ENCODE results near the gene MRPL50.

The MRPL50 gene

DNA sequence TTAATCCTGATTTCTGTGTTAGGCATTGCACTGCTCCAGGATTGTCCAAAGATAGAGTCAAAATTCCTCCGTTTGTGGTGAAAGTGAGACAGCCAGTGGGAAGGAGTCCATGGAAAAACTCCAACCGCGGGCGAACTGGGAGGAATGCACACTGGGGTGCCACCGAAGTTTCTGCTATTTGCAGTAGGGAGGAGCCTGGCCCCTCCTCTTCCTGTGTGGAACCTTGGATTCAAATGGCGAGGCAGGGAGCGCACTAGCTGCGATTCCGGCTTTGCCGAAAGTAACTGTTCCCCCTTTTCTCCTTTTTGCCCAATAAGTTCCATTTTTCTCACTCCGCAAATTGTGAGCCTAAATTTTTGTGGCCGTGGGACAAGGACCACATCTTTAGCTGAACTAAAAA, 22.9 kb downstream of the MRPL50 start:
- no peak for DNase-seq (ENCODE audit: low read depth)

DNA sequence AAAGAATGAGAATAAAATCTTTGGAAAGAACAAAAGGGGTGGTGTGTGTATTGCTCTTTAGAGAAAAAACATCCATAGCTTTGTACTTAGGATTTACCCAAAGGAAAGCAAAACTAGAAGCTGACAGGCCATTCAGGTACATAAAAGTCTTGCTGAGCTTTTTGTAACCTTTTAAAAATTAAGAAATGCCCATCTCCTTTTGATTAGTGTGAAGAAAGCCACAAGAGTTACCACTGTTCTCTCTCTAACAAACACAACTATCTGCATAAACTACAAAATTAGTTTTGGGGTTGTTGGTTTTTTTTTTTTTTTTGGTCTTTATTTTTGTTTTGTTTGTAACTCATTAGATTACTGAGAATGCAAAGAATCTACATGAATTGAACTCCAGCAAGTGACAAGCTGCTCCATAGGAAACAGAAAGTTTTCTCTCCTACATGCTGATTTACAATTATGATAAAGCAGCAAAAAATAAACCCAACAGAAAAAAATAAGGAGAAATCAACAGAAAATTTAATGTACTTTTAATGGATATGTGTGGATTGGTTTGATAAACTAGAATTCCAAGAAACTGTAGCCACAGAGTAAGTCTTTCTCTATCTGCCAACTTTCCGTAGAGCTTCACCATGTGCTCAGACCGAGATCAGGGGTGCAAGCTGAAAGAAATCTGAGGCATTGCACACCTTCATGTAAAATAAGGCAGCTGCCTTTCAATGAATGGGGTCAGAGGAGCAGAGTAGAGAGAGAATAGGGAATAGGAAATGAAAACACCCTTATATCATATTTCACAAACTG, 25.9 kb downstream of the MRPL50 start:
- no peak for DNase-seq (ENCODE audit: low read depth)

DNA sequence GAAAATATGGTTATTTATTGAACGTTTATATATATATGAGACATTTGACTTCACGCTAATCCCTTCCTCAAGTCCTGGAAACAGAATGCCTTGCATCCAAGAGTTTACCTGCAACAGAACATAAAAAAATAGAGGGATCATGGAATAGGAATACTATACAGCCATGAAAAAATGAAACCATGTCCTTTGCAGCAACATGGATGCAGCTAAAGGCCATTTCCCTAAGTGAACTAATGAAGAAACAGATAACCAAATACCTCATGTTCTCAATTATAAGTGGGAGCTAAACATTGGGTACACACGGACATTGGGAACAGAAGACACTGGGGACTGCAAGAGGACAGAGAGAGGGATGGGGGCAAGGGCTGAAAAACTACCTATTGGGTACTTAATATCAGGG, 26.6 kb downstream of the MRPL50 start:
- DNase-seq (ENCODE audit: low read depth): no peak

DNA sequence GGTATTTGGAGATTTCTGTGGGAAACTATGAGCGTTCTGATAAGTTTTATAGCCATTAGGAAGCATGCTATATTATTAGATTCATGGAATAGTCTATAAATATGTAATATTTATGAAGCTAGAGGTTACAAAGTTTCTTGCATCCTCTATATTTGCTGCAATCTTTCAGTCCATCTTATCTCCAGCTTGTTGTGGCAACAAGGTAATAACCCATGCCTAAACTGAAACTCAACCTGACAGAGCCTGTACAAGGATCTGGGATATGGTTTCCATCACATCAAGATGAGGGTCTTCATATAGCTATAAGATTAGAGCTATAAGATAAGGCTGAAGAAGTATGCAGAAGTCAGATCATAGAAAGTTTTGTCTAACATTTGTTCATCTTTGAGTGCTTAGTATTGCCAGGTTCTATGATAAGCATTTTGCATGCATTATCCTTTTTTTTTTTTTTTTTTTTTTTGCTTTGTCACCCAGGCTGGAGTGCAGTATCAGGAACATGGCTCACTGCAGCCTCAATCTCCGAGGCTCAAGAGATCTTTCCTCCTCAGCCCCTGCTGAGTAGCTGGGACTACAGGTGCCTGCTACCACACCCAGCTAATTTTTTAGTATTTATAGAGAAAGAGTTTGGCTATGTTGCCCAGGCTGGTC, 28.4 kb downstream of the MRPL50 start:
- no peak for DNase-seq (ENCODE audit: low read depth)

DNA sequence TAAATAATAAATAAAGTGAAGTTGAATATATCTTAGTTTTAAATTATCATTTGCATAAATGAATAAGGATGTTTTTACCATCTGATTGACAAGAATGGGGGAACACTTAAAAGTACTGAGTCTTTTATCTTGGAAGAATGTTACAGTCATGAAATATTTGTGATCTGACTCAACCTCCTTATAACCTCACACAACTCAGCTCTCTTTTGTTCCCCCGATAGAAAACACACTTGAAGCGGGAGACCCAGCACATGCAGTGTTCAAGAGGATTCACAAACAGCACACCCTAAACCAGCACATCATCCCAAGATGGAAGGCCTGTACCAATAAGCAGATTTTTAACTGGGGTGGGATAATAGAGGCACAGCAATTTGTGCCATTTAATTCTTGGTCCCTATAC, 29.1 kb downstream of the MRPL50 start:
- DNase-seq (ENCODE audit: low read depth): peak; percentile 61

DNA sequence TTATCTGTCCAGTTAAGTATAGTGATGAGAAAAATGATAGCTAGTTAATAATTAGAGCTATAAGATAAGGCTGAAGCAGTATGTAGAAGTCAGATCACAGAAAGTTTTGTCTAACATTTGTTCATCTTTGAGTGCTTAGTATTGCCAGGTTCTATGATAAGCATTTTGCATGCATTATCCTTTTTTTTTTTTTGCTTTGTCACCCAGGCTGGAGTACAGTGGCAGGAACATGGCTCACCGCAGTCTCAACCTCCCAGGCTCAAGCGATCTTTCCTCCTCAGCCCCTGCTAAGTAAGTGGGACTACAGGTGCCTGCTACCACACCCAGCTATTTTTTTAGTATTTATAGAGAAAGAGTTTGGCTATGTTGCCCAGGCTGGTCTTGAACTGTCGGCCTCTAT, 31.1 kb downstream of the MRPL50 start:
- no peak for DNase-seq (ENCODE audit: low read depth)

DNA sequence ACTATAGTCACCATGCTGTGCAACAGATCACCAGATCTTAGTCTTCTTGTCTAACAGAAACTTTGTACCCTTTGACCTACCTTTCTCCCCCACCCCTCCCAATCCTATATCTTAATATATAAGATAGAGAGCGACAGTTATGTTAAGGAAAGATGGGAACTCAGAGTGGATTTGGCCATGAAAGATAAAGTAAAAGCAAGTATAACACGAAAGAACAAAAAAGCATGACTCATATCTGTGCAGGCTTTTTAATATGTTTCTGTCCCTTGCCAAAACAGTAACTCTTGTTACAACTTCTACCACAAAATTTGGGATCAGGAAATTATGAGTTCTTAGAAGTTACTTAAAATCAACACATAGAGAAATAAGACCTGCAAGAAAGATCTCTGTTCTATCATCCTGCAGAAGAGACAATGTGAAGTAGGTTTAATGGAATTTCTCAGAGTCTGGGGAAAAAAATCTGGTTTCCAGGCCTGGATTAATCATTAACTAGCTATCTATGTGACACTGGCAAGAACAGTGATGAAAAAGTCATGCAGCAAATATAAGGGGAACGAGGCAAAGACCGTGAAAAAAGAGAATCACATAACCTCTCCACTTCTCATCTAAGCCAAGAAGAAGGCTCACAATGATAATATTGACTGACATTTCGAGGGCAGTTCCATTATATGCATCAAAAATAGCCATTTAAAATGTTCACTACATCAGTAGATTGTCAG, 32.2 kb downstream of the MRPL50 start:
- DNase-seq (ENCODE audit: low read depth): peak; percentile 6

DNA sequence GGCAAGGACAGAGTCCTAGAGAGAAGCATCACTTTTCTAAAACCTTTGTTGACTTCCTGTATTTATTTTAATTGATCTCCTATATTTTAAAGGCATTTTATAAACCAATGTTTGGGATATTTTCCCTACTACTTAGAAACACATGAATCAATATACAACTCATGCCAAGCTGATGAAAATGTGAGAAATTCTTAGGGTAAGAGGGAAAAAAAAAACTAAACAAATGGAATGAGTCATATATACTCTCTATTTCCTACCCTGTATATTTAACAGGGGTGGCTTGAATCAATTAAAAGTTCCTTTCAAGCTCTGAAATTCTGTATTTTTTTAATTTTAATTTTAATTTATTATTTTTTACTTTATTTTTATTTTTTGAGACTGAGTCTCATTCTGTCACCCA, 33.2 kb downstream of the MRPL50 start:
- peak; percentile 45 for DNase-seq (ENCODE audit: low read depth)

DNA sequence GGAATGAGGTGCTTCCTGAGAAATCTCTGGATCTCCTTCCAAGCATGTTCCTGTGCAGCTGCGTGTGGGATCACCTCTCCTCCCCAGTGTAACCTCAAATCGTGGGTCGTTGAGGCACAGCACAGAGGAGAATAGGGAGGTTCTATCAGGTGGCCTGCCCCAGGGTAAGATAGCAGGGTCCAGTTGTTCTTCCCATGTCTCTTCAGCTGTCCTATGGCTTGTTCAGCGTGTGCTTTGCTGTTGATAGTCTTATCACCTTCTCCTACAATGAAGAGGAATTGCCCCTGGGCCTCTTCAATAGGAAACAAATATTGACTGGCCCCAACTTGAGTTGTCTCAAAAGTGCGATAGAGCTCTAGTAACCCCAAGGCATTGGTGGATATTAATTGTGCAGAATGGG, 36.0 kb downstream of the MRPL50 start:
- DNase-seq (ENCODE audit: low read depth): no peak

DNA sequence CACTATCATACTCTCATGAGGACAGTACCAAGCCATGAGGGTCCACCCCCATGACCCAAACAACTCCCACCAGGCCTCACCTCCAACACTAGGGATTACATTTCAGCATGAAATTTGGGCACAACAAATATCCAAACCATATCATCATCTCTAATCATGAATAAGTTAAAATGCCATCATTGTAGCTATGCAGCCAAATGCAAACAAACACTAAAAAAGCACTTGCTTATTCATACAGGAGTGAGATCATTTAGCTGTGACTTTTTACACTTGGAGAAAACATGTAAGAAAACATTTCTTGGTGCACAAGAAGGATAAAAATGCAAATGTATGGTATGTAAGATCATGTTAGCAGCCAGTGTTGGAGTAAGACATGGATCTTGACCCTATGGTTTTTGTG, 37.8 kb downstream of the MRPL50 start:
- DNase-seq (ENCODE audit: low read depth): no peak

DNA sequence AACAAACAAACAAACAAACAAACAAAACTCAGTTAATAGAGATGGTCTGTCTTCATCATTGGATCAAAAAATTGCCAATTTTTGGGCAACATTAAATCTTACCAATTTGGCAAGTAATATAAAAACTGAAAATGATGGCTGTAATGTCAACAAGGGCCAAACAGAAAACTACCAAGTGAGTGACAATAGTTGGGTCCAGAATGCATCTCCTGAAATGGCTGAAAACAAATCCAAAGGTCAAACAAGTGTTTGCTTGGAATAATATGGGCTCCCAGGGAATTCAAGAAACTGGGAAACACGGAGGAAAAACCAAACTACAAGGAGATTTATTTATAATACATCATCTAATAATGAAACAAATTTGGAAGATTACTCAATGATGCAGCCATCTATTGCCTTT, 38.7 kb downstream of the MRPL50 start:
- DNase-seq (ENCODE audit: low read depth): no peak

DNA sequence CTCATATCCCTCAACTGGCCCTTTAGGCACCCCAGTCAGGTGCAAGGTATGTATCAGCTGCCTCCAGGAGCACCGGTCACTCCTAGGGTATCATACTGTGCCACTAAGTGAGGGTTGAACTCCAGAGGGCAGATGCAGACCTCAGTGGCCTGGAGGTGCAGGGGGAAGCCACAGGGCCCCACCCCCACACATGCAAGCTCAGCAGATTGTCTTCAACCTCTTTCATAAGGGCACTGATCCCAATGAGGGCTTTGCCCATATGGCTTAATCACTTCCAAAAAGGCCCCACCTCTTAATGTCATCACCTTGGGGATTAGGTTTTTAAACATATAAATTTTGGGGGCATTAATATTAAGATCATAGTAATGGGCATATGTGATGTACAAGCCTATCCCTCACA, 41.8 kb downstream of the MRPL50 start:
- no peak for DNase-seq (ENCODE audit: low read depth)

DNA sequence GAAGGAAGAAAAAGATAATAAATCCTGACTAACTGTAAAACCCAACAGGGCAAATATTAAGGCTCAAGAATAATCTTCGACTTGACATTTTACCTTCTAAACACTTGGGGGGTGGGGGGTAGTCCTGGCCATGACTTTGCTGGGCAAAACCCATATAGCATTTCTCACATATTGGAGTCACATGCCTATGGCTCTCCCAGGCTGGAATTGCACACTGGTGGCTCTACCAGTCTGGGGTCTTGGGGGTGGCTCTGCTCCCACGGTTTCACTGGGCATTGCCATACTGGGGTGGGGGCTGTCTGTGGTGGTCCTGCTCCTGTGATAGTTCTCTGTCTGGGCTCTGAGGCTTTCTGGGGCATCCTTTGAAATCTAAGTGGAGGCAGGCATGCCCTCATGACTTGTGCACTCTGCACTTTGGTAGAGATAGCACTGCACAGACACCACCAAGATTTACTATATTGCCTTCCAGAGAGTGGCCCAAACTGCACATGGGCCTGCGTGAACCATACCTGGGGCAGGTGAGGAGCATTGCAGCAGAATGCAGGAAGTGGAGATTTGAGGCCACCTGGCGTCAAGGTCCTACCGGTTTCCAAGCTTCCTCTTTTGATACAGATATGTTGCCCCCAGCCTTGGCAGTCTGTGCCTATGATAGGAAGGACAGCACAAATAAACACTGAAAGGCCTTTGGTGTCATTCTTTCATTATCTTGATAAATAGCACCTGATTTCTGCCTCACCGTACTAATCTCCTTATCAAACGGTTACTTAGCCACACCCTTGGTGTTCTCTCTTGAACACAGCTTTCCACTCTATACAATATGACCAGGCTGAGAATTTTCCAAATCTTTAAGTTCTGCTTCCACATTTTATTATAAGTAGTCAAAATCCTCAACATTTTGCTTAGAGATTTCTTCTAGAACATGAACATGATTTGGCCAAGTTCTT, 43.4 kb downstream of the MRPL50 start:
- DNase-seq (ENCODE audit: low read depth): no peak

DNA sequence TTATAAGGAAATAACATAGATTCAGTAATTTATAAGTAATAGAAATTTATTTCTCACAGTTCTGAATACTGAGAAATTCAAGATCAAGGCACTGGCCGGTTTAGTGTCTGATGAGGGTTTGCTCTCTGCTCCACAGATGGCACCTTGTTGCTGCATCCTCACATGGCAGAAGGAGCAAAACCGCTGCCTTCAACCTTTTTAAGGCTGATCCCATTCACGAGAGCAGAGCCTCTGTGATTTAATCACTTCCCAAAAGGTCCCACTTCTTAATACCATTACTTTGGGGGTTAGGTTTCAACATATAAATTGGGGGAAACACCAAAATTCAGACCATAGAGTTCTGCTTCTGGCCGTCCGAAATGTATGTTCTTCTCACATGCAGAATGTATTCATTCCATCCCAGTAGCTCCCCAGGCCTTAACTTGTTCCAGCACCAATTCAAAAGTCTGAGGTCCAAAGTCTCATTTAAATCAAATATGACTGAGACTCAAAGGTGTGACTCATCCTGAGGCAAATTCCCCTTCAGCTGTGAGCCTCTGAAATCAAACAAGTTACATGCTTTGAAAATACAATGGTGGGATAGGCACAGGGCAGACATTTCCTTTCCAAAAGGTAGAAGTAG, 44.2 kb downstream of the MRPL50 start:
- peak; percentile 11 for DNase-seq (ENCODE audit: low read depth)

DNA sequence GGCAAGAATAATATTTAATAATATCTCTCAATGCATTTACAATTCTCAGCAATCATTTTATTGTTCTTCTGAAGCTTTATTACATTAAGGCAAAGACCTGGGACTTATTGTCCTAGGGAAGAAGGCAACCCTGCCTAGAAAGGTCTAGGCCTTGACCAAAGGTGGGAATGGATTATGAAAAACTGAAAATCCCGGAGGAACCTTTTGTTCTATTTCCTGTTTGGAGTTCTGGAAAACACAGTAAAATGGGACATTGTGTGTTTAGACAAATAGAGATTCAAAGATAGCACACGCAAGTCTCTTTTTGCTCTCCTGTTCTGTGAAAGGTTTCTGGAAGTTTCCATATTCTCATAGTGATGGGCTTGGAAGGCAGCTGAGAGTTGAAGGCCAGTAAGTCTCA, 44.7 kb downstream of the MRPL50 start:
- DNase-seq (ENCODE audit: low read depth): no peak

DNA sequence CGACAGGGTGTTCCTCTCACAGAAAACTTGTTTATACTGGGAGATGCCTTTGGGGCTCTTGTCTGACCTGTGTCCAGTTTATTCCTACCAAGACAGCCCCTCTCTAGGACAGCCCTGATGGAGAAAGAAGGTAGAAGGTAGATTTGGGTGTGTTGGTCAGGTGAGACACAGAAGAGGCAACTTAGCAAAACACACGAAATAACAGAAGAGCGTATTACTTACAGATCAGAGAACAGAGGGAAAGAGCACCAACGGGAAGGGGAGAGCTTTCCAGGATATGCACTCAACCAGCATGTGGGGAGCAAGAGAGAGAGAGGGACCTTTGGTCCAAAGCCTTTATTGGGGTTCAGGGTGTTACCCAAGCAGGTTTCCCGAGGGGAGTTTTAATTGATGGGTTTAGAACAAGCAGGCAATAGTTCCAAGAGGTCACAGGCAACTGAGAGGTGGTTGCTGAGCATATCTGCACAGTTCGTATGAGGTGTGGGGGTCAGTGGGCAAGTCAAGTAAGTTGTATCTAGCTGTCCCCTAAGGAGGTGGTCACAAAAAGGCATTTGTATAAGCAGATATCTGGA, 45.4 kb downstream of the MRPL50 start:
- no peak for DNase-seq (ENCODE audit: low read depth)

DNA sequence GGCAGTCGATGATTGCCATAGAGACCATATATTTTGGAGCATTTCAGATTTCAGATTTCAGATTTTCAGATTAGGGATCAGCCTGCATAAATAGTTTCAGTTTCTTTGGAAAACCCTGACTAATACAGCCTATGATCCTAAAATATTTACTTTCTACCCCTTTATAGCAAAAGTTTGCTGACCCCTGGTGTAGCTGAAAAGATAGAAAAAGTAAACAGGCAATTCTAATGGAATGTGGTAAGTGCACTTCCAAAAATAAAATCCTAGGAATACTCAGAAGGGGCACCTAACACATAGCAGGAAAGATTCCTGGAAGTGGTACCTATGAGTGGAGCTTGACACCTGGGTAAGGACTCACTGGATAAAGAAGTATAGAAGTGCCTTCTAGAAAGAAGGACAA, 48.1 kb downstream of the MRPL50 start:
- no peak for DNase-seq (ENCODE audit: low read depth)

DNA sequence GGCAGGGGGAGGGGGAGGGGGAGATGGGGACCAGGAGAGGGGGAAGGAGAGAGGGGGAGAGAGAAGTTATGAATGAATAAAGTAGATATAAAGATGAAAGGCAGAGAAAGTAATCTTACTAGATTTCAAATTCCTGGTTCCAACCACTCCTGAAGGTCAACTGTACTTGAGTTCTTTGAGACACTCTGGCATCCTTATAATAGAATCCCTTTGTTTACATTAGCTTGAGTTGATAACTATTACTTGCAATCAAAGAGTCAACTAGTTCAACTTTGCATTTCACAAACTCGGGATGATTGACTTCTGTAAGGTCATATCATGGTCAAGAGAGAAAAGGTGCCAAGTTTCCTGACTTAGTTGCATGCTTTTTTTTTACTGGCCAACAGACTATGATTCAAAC, 55.8 kb downstream of the MRPL50 start:
- DNase-seq (ENCODE audit: low read depth): no peak

DNA sequence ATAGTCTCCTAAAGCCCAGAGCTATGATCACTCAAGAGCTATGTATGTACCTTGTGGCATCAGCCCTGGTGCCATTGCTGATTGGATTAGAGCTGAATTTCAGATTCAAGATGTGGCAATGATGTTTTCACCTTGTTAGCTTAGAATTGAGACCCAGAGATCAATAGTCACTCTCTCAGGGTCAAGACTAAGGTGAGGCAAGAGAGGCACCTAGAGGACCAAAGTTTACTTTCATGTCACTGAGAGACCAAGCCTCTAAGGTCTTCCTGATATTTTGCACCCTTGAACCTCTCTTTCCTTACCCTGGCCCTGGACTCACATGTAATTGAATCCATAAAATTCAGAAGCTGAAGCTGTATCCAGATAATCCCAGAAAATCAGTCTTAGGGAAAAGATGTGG, 56.5 kb downstream of the MRPL50 start:
- no peak for DNase-seq (ENCODE audit: low read depth)

Measured in ELR (cell line).